Stimulated activated naive CD8-positive, alpha-beta T cell treated with anti-CD3 and anti-CD28 coated beads, Interleukin-15, Interleukin-2, amounts not matched to agents 100 U/mL and 50 U/mL, for 24 hours (primary cell): ENCODE data around the gene MIR17HG.
"Not testable (repeated sequence)": the region's sequence is repeated elsewhere in the genome, so short reads cannot be mapped to it uniquely, and the experiment has no call there.

Source experiments
- ATAC-seq: fragments of 150-1000 bp; cut with Tn5 transposase; one replicate; pipeline ENCODE4 v1.10.0; 2021
- DNase-seq: peaks from one replicate; pipeline ENCODE4 v3.0.0; 2021

The MIR17HG gene

GRCh38 chr13:91347202-91347995 is at the start of gene MIR17HG:
MIR17HG (plus strand) TSS chr13:91347687.
- peak; percentile 61 for ATAC-seq
- peak; percentile 92 for DNase-seq

DNA sequence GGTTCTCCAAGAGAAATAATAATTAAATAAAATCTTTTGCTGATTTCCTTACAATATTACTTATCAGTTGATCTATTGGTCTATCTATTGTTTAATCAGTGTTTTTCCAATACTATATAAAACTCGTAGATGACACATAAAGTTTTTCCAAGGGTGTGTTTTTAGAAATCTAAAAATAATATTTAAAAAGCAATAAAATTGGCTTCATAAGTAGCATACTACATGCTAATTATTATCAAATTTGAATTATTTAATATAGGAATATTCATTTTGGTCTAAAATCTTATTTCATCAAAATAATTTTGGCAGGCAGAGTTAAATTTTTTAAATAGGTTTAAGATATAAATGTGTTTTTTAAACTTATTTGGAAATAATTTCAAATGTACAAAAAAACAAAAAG is 49.4 kb upstream of the MIR17HG start:
- DNase-seq (no peak), ATAC-seq (no peak)

- DNase-seq (no peak), ATAC-seq (no peak)
These were observed 45.4 kb upstream of the MIR17HG start for GRCh38 chr13:91302111-91302510.

- no peak for ATAC-seq
These were observed 44.5 kb upstream of the MIR17HG start for GRCh38 chr13:91303031-91303430.

DNA sequence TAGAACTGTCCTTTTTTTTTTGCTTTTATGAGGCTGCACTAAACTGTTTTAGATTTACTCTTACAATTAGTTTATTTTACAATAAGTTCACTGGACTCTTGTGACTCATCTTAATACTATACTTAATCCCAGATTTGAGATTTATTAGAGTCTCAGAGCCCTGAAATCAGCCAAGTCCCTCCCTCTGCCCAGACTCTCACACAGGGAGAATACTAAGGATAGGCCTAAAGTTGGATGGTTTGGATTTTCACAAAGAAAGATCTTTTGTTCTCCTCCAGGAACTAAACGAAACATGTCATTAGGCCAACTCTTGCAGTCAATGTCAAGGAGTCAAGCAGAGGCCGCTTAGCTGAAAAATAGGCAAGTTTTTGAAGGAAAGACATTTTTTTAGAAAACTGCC is 42.7 kb upstream of the MIR17HG start:
- no peak for ATAC-seq
- DNase-seq = no peak

More at GRCh38 chr13:91303031-91303430, 44.5 kb upstream of the MIR17HG start:
- no peak for DNase-seq

GRCh38 chr13:91305652-91306051 is 41.8 kb upstream of the MIR17HG start:
- no peak for ATAC-seq

GRCh38 chr13:91307887-91308286 is 39.6 kb upstream of the MIR17HG start:
- ATAC-seq (no peak), DNase-seq (no peak)

More at GRCh38 chr13:91305652-91306051, 41.8 kb upstream of the MIR17HG start:
- no peak for DNase-seq

- ATAC-seq (no peak), DNase-seq (no peak)
These were observed 39.2 kb upstream of the MIR17HG start for GRCh38 chr13:91308299-91308698.

DNA sequence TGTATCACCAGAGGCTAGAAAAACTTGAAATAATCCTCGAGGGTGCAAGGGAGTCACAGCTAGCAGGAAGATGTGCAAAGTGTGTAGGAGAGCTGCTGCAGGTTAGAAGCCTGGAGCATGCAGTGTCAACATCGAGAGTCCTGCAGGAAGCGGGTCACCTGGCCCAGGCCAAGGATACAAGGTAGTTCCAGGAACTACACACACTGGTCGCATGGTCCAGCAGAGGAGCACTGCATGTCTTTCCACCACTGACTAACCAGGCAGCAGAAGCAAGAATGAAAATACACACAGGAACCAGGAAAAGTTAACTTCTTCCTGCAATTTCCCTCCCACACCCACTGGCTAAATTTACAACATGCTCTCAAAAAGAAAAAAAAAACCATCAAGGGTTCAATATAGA is 36.0 kb upstream of the MIR17HG start:
- DNase-seq (no peak), ATAC-seq (no peak)

- ATAC-seq = no peak
These were observed 35.2 kb upstream of the MIR17HG start for GRCh38 chr13:91312324-91312723.

DNA sequence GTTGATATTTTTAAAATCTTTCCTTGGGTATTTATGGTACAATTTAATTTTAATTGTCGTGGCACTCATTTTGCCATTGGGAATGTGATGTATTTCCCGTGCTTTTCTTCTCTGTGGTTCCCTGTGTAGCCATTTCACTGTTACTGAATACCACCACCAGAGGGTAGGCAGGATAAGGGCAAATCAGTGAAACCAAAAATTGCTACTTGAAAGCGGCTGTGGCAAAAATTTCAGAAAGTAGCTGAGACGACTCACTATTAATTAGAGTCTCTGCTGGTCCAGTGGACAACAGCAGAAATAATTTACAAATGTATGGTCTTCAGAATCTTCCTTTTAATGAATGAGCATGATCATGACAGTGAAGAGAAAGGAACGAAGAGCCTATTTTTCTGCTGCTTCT is 34.4 kb upstream of the MIR17HG start:
- DNase-seq (no peak), ATAC-seq (peak; percentile 59)

More at GRCh38 chr13:91312324-91312723, 35.2 kb upstream of the MIR17HG start:
- DNase-seq = no peak

DNA sequence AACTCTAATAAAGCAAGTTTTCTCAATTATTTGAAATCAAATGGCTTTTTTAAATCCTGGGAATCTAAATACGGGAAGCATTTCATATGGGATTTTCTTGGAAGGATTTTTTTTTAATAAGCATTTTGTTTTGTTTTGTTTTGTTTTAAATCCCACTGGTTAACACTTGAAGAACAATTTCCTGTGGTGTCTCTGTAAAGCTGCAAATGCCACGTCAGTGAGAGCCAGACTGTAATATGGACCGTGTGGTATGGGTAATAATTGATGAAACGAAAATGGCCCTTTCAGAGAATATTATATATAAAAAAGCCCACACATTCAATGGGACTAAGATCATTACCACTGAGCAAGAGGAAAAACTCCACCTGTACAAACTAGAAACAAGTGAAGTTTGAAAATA is 33.9 kb upstream of the MIR17HG start:
- no peak for DNase-seq
- ATAC-seq = no peak

DNA sequence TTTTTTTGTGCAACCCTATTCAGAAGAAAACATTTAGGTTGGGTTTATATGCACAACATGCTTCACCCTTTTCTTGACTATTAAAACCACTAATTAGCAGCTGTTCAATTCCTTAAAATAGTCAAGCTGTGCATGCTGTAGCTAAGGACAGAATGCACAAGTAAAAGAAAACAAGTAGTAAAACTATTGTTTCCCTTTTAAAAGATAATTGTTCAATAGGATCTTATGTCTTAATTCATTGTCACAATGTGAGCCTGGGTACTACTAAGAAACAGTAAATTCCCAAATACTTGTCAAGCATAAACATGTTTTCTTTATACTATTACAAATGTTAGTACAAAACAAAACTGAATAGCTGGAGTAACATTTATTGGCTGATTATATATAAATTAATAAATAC is 32.6 kb upstream of the MIR17HG start:
- DNase-seq = no peak
- no peak for ATAC-seq

- no peak for ATAC-seq
- DNase-seq = no peak
These were observed 28.6 kb upstream of the MIR17HG start for GRCh38 chr13:91318886-91319285.

DNA sequence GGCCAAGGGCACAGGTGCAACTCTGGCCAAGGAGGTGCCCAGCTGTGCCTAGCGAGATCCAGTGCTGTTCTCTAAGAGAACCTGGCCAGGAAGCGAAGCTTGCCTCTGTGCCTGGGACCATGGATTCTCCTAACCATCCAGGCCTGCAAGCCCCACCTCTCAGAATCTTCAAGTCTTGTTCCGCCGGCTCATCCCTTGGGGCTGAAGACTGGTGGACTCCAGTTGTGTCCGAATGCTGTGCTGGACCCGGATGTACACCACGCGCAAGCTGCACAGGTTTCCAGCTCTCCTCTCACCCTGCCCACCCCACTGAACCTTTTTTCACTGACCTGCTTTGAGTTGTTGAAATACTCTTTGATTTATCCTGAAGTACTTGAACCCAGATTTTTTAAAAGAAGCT is 27.5 kb upstream of the MIR17HG start:
- DNase-seq = no peak
- peak; percentile 23 for ATAC-seq

- DNase-seq, ATAC-seq: not testable (repeated sequence)
These were observed 26.5 kb upstream of the MIR17HG start for GRCh38 chr13:91320990-91321389.

DNA sequence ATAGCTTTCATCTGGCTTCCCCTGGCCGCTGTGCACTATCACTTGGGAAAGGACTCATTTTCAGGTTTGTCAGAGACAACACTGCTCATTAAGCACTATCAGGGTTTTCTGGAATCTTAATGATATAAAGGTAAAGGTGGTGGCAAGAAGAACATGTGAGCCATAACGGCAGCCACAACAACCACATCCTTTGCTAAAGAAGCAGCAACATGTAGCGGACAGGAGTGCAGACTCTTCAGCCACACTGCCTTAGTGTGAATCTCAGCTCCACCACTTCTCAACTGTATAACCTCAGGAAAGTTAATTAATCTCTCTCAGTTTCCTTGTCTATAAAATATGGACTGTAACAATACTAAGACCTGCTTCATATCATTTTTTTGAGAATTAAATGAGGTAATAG is 24.1 kb upstream of the MIR17HG start:
- DNase-seq (no peak), ATAC-seq (peak; percentile 63)

- no peak for ATAC-seq
- no peak for DNase-seq
These were observed 21.3 kb upstream of the MIR17HG start for GRCh38 chr13:91326146-91326545.

GRCh38 chr13:91328726-91329125 is 18.8 kb upstream of the MIR17HG start:
- ATAC-seq = no peak
- DNase-seq = no peak

DNA sequence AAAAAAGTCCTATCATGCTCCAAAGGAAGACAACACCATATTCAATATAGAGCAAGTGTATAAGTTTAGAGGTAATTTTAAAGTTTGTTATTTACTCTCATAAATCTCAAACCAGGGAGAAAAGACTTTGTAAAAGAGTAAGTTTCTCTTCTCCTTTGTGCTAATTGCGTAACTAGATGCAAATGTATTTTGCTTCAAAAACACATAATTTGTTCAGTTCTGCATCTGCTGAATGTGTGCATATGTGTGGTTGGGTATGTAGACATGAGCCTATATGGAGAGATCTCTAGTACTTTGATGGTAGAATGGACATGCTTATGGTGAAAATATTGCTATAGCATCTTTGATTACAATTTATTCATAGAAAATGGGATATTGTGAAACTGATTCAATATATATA is 17.8 kb upstream of the MIR17HG start:
- ATAC-seq (no peak), DNase-seq (no peak)

DNA sequence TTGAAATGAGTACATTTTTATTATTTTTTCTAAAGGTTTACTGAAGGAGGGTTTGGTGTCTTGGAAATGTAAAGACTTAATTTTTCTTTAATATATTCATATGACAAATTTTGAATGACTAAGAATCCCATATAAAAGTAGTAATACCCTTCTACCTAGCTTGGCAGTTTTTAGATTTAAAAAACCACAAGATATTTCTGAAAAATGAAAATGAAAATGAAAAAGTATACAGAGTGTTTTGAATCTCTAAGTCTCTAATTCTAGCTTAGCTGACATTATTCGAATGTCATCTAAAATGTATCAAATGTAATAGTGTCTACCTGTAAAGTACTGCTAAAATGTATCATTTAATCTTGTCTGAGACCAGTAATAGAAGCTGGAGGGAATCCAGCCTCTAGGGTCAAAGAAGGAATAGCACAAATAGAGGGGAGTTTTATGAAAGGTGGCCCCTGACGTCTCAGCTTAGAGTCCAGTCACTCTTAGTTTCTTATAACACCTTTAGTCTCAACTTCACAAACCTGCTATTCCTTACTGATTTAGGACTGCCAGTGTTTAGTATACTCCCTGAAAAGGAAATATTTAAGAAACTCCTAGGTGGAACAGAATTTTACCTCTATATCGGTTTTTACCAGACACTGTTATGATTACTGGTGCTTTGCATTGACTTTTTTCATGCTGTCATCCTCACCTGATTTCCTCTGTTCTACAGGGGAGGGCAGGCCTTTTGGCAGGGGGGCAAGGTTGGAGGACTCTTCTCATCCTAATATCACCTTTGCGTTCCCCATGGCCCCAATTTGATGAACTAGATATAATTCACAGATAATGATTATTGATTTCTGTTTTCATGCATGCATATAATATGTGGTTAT is 16.2 kb upstream of the MIR17HG start:
- ATAC-seq (peak; percentile 52), DNase-seq (no peak)

- DNase-seq (no peak), ATAC-seq (no peak)
These were observed 1.4 kb upstream of the MIR17HG start for GRCh38 chr13:91346062-91346461.

DNA sequence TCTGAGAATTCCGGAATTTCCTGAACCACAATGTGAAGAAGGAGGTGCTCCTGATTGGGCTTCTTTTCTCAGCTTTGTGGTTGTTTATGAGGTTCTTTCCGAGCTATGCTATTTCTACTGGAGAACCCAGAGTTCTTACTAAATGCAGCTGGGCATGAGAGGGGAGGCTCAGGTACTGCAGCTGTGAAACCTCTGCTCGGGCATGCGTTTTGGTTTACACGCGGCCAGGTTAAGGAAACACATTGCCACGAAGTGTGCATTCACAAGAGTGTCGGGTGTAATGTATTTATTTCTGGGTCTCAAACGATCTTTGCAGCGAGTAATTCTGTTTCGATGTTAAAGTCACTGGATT is 661 bp upstream of the MIR17HG start:
- ATAC-seq (peak; percentile 14), DNase-seq (peak; percentile 55)
